ENCODE results near the gene LCN12.

The LCN12 gene

DNA sequence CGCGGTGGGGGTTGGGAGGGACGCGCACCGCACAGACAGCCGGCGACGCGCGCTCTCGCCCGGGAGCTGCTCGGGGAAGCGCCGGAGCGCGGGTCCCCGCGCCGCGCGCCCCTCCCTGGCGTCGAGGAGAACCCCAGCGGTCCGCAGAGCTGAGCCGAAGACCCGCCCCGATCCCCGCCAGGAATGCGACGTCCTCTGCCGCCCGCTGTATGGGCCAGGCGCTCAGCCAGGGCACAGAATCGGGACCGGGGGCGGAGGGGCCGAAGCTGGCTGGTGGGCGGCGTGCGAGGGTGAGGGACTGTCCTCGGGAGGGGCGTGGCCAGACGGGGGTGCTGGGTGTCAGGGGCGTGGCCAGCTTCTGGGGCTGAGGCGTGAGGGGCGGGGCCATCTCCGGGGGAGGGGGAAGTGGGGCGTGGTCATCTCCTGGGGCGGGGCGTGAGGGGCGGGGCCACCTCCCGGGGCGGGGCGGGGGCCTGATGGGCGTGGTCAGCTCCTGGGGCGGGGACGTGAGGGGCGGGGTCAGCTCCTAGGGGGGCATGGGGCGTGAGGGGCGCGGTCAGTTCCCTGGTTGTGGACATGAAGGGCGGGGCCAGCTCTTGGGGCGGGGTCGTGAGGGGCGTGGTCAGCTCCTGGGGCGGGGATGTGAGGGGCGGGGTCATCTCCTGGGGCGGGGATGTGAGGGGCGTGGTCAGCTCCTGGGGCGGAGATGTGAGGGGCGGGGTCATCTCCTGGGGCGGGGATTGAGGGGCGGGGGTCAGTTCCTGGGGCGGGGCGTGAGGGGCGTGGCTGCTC, 26.2 kb downstream of the LCN12 start:
- TF ChIP-seq, protein P1, sequence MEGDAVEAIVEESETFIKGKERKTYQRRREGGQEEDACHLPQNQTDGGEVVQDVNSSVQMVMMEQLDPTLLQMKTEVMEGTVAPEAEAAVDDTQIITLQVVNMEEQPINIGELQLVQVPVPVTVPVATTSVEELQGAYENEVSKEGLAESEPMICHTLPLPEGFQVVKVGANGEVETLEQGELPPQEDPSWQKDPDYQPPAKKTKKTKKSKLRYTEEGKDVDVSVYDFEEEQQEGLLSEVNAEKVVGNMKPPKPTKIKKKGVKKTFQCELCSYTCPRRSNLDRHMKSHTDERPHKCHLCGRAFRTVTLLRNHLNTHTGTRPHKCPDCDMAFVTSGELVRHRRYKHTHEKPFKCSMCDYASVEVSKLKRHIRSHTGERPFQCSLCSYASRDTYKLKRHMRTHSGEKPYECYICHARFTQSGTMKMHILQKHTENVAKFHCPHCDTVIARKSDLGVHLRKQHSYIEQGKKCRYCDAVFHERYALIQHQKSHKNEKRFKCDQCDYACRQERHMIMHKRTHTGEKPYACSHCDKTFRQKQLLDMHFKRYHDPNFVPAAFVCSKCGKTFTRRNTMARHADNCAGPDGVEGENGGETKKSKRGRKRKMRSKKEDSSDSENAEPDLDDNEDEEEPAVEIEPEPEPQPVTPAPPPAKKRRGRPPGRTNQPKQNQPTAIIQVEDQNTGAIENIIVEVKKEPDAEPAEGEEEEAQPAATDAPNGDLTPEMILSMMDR (IDR thresholded peaks at IDR 0.05; ENCODE audit: insufficient read depth, missing control alignments), result no peak
- no peak for DNase-seq (ENCODE audit: insufficient read length, low spot score)
- no peak for FAIRE-seq

- DNase-seq (ENCODE audit: insufficient read length, low spot score) (no peak), FAIRE-seq (no peak)
- TF ChIP-seq, protein P1 (IDR thresholded peaks at IDR 0.05; ENCODE audit: insufficient read depth, missing control alignments), result no peak
Measured at GRCh38 chr9:136978865-136979544, 26.9 kb downstream of the LCN12 start.

GRCh38 chr9:136979769-136980587, 27.9 kb downstream of the LCN12 start:
- DNase-seq (ENCODE audit: insufficient read length, low spot score) (no peak), FAIRE-seq (no peak)
- TF ChIP-seq, protein P1 (IDR thresholded peaks at IDR 0.05; ENCODE audit: insufficient read depth, missing control alignments), result no peak

DNA sequence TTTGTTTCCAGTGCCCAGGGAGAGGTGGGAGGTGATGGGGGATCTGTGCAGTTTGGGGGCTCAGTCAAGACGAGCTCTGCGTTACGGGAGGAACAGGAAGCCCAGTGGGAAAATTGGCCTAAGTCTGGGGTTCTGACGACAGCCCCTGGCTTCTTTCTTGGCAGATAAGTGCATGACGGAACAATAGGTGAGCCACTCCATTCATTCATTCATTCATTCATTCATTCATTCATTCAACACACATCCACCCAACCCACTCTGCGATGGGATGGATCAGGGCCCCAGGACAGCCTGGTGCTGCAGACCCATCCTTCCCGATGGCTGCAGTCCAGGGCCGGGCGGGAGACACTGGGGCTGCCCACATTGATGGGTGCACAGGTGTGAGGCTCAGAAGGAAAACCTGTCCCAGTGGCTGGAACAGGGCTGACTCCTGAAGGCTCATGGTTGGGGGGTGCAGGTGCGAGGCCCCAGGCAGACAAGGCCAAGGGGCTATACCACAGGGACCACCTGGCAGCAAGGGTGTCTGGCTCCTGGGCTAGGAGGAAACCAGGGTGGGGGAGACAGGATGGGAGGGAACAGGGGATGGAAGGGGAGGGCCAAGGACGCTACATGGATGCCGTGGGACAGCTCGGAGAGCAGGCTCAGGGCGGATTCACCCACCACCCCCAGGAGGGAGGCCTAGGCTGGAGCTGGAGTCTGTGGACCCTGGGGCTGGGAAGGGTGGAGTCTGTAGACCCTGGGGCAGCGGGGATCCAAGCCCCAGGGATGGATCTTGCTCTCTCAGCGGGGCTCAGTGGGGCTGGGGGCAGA, 28.8 kb downstream of the LCN12 start:
- DNase-seq (ENCODE audit: insufficient read length, low spot score) (no peak), FAIRE-seq (no peak)
- TF ChIP-seq, protein P1 (IDR thresholded peaks at IDR 0.05; ENCODE audit: insufficient read depth, missing control alignments), result no peak

DNA sequence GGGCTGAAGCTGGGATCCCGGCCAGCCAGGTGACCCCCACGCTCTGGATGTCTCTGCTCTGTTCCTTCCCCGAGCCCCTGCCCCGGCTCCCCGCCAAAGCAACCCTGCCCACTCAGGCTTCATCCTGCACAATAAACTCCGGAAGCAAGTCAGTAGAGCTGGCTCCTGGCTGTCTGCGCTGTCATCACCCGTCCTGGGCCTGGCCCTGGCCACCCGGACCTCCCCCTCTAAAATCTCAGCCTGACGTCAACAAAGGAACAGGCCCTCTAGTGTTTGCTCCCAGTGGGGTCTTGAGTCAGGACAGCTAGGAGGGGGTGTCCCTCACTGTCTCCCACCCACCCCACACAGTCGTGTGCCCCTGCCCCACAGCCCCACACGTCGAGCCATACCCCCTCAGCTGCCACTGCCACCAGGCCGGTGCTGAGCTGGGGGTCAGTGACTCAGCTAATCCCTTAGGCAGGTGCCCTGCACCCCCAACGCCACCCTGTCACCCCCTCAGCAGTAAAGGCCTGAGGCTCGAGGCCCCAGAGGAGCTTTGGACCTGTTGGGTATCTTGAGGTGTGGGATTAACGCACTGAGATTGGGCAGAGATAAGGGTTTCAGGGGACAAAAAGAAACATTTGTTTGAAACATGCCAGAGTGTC, 29.6 kb downstream of the LCN12 start:
- DNase-seq (ENCODE audit: insufficient read length, low spot score) (no peak), FAIRE-seq (no peak)
- TF ChIP-seq, protein P1 (IDR thresholded peaks at IDR 0.05; ENCODE audit: insufficient read depth, missing control alignments), result no peak
